Karpas-422 (cell line): Measurements from ENCODE around the gene DVL1. TPM values are rescaled to one million over a fixed set of nuclear protein-coding genes. Genes with fewer than 3 reads are reported as not detected.
"Not testable (repeated sequence)": the region's sequence is repeated elsewhere in the genome, so short reads cannot be mapped to it uniquely, and the experiment has no call there.

ENCODE experiments used
- DNase-seq: peaks from one replicate; pipeline ENCODE4 v3.0.0-alpha.2; 2015
- H2AFZ ChIP-seq: fragments of 200-600 bp; sonication (generic); 2 replicates; pipeline ENCODE4 v1.6.1; 2014; ENCODE audit warnings: antibody characterized with exemption, low read length, mixed read lengths
- H3K27ac ChIP-seq: fragments of 200-600 bp; sonication (generic); 2 replicates; pipeline ENCODE4 v1.5.1; 2014; ENCODE audit warnings: mild to moderate bottlenecking, low read length, moderate library complexity
- H3K27me3 ChIP-seq: fragments of 200-600 bp; sonication (generic); 2 replicates; pipeline ENCODE4 v1.6.1; 2014; ENCODE audit warnings: low read length, mixed read lengths
- H3K36me3 ChIP-seq: fragments of 200-600 bp; sonication (generic); 2 replicates; pipeline ENCODE4 v1.6.1; 2014; ENCODE audit warnings: low read length, mixed read lengths; ENCODE audit not compliant: insufficient read depth
- H3K4me1 ChIP-seq: fragments of 200-600 bp; sonication (generic); 2 replicates; pipeline ENCODE4 v1.6.1; 2014; ENCODE audit warnings: mild to moderate bottlenecking, low read length, mixed read lengths
- H3K4me2 ChIP-seq: fragments of 200-600 bp; sonication (generic); 2 replicates; pipeline ENCODE4 v1.6.1; 2014; ENCODE audit warnings: low read length, low read depth, mild to moderate bottlenecking; ENCODE audit not compliant: poor library complexity, severe bottlenecking
- H3K4me3 ChIP-seq: fragments of 200-600 bp; sonication (generic); 2 replicates; pipeline ENCODE4 v1.5.1; 2014; ENCODE audit warnings: mild to moderate bottlenecking, antibody characterized with exemption, low read length, mixed read lengths
- H3K79me2 ChIP-seq: fragments of 200-600 bp; sonication (generic); 2 replicates; pipeline ENCODE4 v1.6.1; 2014; ENCODE audit warnings: mild to moderate bottlenecking, low read length, mixed read lengths
- H3K9ac ChIP-seq: fragments of 200-600 bp; sonication (generic); 2 replicates; pipeline ENCODE4 v1.6.0; 2014; ENCODE audit warnings: low read length
- H3K9me2 ChIP-seq: fragments of 200-600 bp; sonication (generic), shearing (Covaris generic); replicated peaks from 2 replicates; pipeline ENCODE4 v1.6.0; 2014; ENCODE audit warnings: mild to moderate bottlenecking, low read length, moderate library complexity; ENCODE audit not compliant: insufficient read depth
- H3K9me3 ChIP-seq: fragments of 300-700, 200-600 bp; sonication (generic); 2 replicates; pipeline ENCODE4 v1.6.1; 2014; ENCODE audit warnings: low read length, mixed read lengths
- H4K20me1 ChIP-seq: fragments of 200-600 bp; sonication (generic); 2 replicates; pipeline ENCODE4 v1.6.1; 2014; ENCODE audit warnings: mild to moderate bottlenecking, antibody characterized with exemption, low read length, low read depth; ENCODE audit not compliant: insufficient read depth
- total RNA-seq: library from RNA; depleted of rRNA; stranded (reverse); fragments of >200 nt; shearing (Covaris generic); gene quantifications from 2 replicates; pipeline ENCODE4 v1.2.3, GENCODE V29; 2014; ENCODE audit warnings: low replicate concordance

The DVL1 gene
- total RNA-seq, 1 experiment from 2014 or later, result 36.0 TPM

- Histone ChIP-seq H3K9me2 (no peaks in the 10 kb centered on the region), H4K20me1 (0 out of 2 replicates have a peak, but pooled peaks cover 6% of the 10 kb centered on the region), H3K27me3 (no peaks in the 10 kb centered on the region), H3K4me3 (no peak overlapping the region; the same call in 1 of the 2 replicates), H3K9ac (no peak overlapping the region), H3K9me3 (peaks cover 11% of the 10 kb centered on the region), H3K4me1 (peaks cover 33% of the 10 kb centered on the region), H3K27ac (no peak overlapping the region), H3K4me2 (no peak overlapping the region), H2AFZ (no peak overlapping the region), H3K79me2 (peaks cover 29% of the 10 kb centered on the region), H3K36me3 (0 out of 2 replicates have a peak, but pooled peaks cover 6% of the 10 kb centered on the region)
- no peak for DNase-seq
These were observed 22.1 kb upstream of the DVL1 start for GRCh38 chr1:1371364-1371745.

GRCh38 chr1:1370771-1371300 lies 21.6 kb upstream of the DVL1 start:
- H3K4me1 ChIP-seq, result peaks cover 27% of the 10 kb centered on the region
- no peak overlapping the region for H2AFZ ChIP-seq
- no peak overlapping the region for H3K4me2 ChIP-seq
- 0 out of 2 replicates have a peak, but pooled peaks cover 4% of the 10 kb centered on the region for H3K36me3 ChIP-seq
- peaks cover 16% of the 10 kb centered on the region for H3K9me3 ChIP-seq
- H3K27me3 ChIP-seq, result no peaks in the 10 kb centered on the region
- no peak for DNase-seq
- H3K27ac ChIP-seq, result no peak overlapping the region
- H3K9me2 ChIP-seq, result no peaks in the 10 kb centered on the region
- H3K9ac ChIP-seq, result no peak overlapping the region
- 0 out of 2 replicates have a peak, but pooled peaks cover 6% of the 10 kb centered on the region for H4K20me1 ChIP-seq
- H3K4me3 ChIP-seq, result no peak overlapping the region
- peaks cover 26% of the 10 kb centered on the region for H3K79me2 ChIP-seq

GRCh38 chr1:1370094-1370493 lies 20.9 kb upstream of the DVL1 start:
- H3K27me3 ChIP-seq, H3K9ac ChIP-seq, DNase-seq, H3K4me2 ChIP-seq, H3K9me2 ChIP-seq, H3K4me3 ChIP-seq, H4K20me1 ChIP-seq, H3K36me3 ChIP-seq, H3K27ac ChIP-seq, H2AFZ ChIP-seq: not testable (repeated sequence)
- Histone ChIP-seq H3K4me1 (peaks cover 27% of the 10 kb centered on the region), H3K9me3 (peaks cover 18% of the 10 kb centered on the region), H3K79me2 (peaks cover 26% of the 10 kb centered on the region)

- no peaks in the 10 kb centered on the region for H3K9me2 ChIP-seq
- H3K79me2 ChIP-seq, result peaks cover 5% of the 10 kb centered on the region; the same call in 1 of the 2 replicates
- no peak overlapping the region for H2AFZ ChIP-seq
- no peaks in the 10 kb centered on the region for H4K20me1 ChIP-seq
- H3K27ac ChIP-seq, result no peak overlapping the region
- H3K4me1 ChIP-seq, result peaks cover 9% of the 10 kb centered on the region
- no peak overlapping the region for H3K9ac ChIP-seq
- H3K27me3 ChIP-seq, result no peaks in the 10 kb centered on the region
- peaks cover 18% of the 10 kb centered on the region for H3K9me3 ChIP-seq
- no peak overlapping the region for H3K4me2 ChIP-seq
- no peaks in the 10 kb centered on the region for H3K36me3 ChIP-seq
- no peak overlapping the region for H3K4me3 ChIP-seq
- no peak for DNase-seq
These were observed 18.1 kb upstream of the DVL1 start for GRCh38 chr1:1367315-1367714.

GRCh38 chr1:1366699-1367066 lies 17.5 kb upstream of the DVL1 start:
- no peak overlapping the region for H3K4me3 ChIP-seq
- H3K36me3 ChIP-seq, result no peaks in the 10 kb centered on the region
- peaks cover 18% of the 10 kb centered on the region for H3K9me3 ChIP-seq
- H3K4me2 ChIP-seq, result no peak overlapping the region
- H3K9me2 ChIP-seq, result no peaks in the 10 kb centered on the region
- H3K79me2 ChIP-seq, result peaks cover 4% of the 10 kb centered on the region; the same call in 1 of the 2 replicates
- peaks cover 5% of the 10 kb centered on the region for H3K4me1 ChIP-seq
- no peaks in the 10 kb centered on the region for H3K27me3 ChIP-seq
- no peak for DNase-seq
- H3K9ac ChIP-seq, result no peak overlapping the region
- H4K20me1 ChIP-seq, result no peaks in the 10 kb centered on the region
- no peak overlapping the region for H3K27ac ChIP-seq
- H2AFZ ChIP-seq, result no peak overlapping the region

GRCh38 chr1:1365875-1366698 lies 16.9 kb upstream of the DVL1 start:
- DNase-seq, result no peak
- H3K4me1 ChIP-seq, result 0 out of 2 replicates have a peak, but pooled peaks cover 3% of the 10 kb centered on the region
- H4K20me1 ChIP-seq, result no peaks in the 10 kb centered on the region
- H3K4me2 ChIP-seq, result no peak overlapping the region
- H3K79me2 ChIP-seq, result no peaks in the 10 kb centered on the region
- H3K27ac ChIP-seq, result no peak overlapping the region
- no peaks in the 10 kb centered on the region for H3K27me3 ChIP-seq
- H3K9ac ChIP-seq, result no peak overlapping the region
- H3K9me3 ChIP-seq, result peaks cover 18% of the 10 kb centered on the region
- H3K9me2 ChIP-seq, result no peaks in the 10 kb centered on the region
- H3K4me3 ChIP-seq, result no peak overlapping the region
- no peaks in the 10 kb centered on the region for H3K36me3 ChIP-seq
- H2AFZ ChIP-seq, result no peak overlapping the region

- Histone ChIP-seq H3K9ac (no peak overlapping the region), H3K9me2 (no peaks in the 10 kb centered on the region), H3K27me3 (no peaks in the 10 kb centered on the region), H3K4me1 (0 out of 2 replicates have a peak, but pooled peaks cover 3% of the 10 kb centered on the region), H3K27ac (no peak overlapping the region), H3K4me3 (no peak overlapping the region), H3K36me3 (no peaks in the 10 kb centered on the region), H3K9me3 (peaks cover 18% of the 10 kb centered on the region), H2AFZ (no peak overlapping the region), H3K4me2 (no peak overlapping the region), H4K20me1 (no peaks in the 10 kb centered on the region), H3K79me2 (no peaks in the 10 kb centered on the region)
- no peak for DNase-seq
These were observed 15.0 kb upstream of the DVL1 start for GRCh38 chr1:1364266-1364665.

- Histone ChIP-seq H2AFZ (no peak overlapping the region), H4K20me1 (no peaks in the 10 kb centered on the region), H3K4me2 (no peak overlapping the region), H3K4me1 (0 out of 2 replicates have a peak, but pooled peaks cover 3% of the 10 kb centered on the region), H3K27ac (no peak overlapping the region), H3K79me2 (no peaks in the 10 kb centered on the region), H3K9me3 (peaks cover 14% of the 10 kb centered on the region), H3K9ac (no peak overlapping the region), H3K36me3 (no peaks in the 10 kb centered on the region), H3K4me3 (no peak overlapping the region), H3K27me3 (no peaks in the 10 kb centered on the region), H3K9me2 (no peaks in the 10 kb centered on the region)
- DNase-seq, result no peak
These were observed 12.8 kb upstream of the DVL1 start for GRCh38 chr1:1361982-1362423.
